H1 (cell line): ENCODE measurements around the gene ADCY3. TPM values are rescaled to one million over a fixed set of nuclear protein-coding genes. Genes with fewer than 3 reads are reported as not detected.
A peak's percentile ranks its signal among the peaks of the same experiment; 100 is the strongest.

Source experiments
- EGR1 ChIP-seq: IDR thresholded peaks from 2 replicates; pipeline ENCODE4 v1.6.1; 2011; ENCODE audit warnings: low read depth, low read length, borderline replicate concordance
- GTF2F1 ChIP-seq: IDR thresholded peaks from 2 replicates; pipeline ENCODE4 v1.6.1; 2012; ENCODE audit warnings: low read depth, low read length, improper control_type of control experiment, borderline replicate concordance
- HDAC6 ChIP-seq: IDR thresholded peaks from one replicate; pipeline ENCODE4 v1.7.1; 2012; ENCODE audit warnings: low read depth, mild to moderate bottlenecking, inconsistent platforms, low read length, moderate library complexity
- KDM5A ChIP-seq: fragments of 200-600 bp; IDR thresholded peaks from 2 replicates; pipeline ENCODE4 v1.7.1; 2012; ENCODE audit warnings: mild to moderate bottlenecking, low read length, inconsistent platforms, mixed read lengths
- POU5F1 ChIP-seq: IDR thresholded peaks from 2 replicates; pipeline ENCODE4 v1.6.1; 2011; ENCODE audit warnings: low read depth, mild to moderate bottlenecking, low read length, moderate library complexity
- SIN3A ChIP-seq, 2 experiments: IDR thresholded peaks in 1 of 2; conservative IDR thresholded peaks in 1 of 2; 2 replicates each; pipeline ENCODE4 v1.6.1; 2011 to 2012; ENCODE audit warnings: low read length in 2 of 2, improper control_type of control experiment in 1 of 2, low read depth in 1 of 2, mild to moderate bottlenecking in 1 of 2
- TCF12 ChIP-seq: IDR thresholded peaks from 2 replicates; pipeline ENCODE4 v1.6.1; 2011; ENCODE audit warnings: low read depth, mild to moderate bottlenecking, low read length
- polyA plus RNA-seq, 7 experiments: library from polyadenylated mRNA; depleted of rRNA in 3 of 7; stranded (reverse) in 5 of 7; unstranded in 2 of 7; fragments of >200 nt in 5 of 7; fragments of 200-250 nt in 2 of 7; gene quantifications; 1 replicate in 5 of 7; 2 replicates in 1 of 7; 4 replicates in 1 of 7; pipeline versions ENCODE4 v1.2.1 to v1.2.3, GENCODE V29; 2011 to 2013; ENCODE audit warnings: missing spikeins in 2 of 7, mixed read lengths in 2 of 7
- total RNA-seq: library from RNA; stranded (reverse); fragmentation: NEBNext Ultra II Directional; extraction: Animal tissue kit (Norgen Biotek cat#: 25700); gene quantifications from 2 replicates; pipeline ENCODE4 v1.2.1, GENCODE V29; 2021
- TF ChIP-seq, protein P1 (sequence below): fragments of 300-600 bp; sonication (generic); IDR thresholded peaks from 2 replicates; pipeline ENCODE4 v1.7.1; 2012; ENCODE audit warnings: low read length, moderate library complexity, mild to moderate bottlenecking, inconsistent platforms; ENCODE audit not compliant: insufficient replicate concordance
- TF ChIP-seq, protein P2 (sequence below): IDR thresholded peaks from 2 replicates; pipeline ENCODE4 v1.6.1; 2012; ENCODE audit warnings: inconsistent platforms

ADCY3 gene
- total and polyA plus RNA-seq, 2 of the 8 experiments (the other 6 are each of a cell fraction or from before 2014, with no cell fraction given) = 45.1 to 52.9 TPM

DNA sequence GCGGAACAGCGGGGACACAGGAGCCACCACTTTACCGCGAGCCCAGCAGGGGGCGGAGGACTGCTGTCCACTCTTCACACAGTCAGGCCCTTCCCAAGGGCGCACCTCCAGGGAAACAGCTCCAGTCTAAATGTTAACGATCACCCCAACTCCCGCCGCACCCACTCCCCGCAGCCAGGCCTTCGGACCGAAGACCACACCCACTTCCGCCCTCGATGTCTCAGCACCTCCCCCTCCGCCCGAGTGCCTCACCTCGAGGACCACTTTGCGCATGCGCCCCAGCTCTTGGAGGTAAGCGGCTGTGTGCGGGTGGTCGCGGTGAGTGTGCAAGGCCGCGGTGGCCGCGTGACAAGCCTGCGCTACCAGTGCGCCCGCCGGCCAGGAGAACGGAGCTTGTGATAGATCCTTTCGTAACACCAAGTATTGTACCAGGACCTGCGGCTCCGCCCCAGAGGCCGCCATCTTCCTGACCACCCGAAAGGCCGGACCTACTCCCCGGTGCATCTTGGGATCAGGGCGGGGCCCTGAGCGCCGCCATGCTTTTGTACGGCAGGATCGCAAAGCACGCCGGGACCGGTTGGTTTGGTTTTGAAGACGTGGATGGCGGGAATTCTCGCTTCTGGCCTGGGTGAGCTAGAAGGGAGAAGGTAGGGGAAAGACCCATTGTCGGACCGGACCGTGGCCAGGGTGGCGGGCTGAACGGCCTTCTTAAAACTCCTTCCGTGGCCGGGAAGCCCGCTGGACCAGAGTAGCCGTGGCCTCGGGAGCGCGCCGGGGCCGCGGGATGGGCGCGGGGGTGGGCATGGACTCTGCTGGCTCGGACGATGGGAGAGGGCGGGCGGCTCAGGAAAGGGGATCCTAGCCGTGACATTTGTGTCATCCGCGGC lies 126.9 kb downstream of the ADCY3 start, which contains the start of the genes CENPO and PTRHD1 (continued):
- TF ChIP-seq, protein P1, sequence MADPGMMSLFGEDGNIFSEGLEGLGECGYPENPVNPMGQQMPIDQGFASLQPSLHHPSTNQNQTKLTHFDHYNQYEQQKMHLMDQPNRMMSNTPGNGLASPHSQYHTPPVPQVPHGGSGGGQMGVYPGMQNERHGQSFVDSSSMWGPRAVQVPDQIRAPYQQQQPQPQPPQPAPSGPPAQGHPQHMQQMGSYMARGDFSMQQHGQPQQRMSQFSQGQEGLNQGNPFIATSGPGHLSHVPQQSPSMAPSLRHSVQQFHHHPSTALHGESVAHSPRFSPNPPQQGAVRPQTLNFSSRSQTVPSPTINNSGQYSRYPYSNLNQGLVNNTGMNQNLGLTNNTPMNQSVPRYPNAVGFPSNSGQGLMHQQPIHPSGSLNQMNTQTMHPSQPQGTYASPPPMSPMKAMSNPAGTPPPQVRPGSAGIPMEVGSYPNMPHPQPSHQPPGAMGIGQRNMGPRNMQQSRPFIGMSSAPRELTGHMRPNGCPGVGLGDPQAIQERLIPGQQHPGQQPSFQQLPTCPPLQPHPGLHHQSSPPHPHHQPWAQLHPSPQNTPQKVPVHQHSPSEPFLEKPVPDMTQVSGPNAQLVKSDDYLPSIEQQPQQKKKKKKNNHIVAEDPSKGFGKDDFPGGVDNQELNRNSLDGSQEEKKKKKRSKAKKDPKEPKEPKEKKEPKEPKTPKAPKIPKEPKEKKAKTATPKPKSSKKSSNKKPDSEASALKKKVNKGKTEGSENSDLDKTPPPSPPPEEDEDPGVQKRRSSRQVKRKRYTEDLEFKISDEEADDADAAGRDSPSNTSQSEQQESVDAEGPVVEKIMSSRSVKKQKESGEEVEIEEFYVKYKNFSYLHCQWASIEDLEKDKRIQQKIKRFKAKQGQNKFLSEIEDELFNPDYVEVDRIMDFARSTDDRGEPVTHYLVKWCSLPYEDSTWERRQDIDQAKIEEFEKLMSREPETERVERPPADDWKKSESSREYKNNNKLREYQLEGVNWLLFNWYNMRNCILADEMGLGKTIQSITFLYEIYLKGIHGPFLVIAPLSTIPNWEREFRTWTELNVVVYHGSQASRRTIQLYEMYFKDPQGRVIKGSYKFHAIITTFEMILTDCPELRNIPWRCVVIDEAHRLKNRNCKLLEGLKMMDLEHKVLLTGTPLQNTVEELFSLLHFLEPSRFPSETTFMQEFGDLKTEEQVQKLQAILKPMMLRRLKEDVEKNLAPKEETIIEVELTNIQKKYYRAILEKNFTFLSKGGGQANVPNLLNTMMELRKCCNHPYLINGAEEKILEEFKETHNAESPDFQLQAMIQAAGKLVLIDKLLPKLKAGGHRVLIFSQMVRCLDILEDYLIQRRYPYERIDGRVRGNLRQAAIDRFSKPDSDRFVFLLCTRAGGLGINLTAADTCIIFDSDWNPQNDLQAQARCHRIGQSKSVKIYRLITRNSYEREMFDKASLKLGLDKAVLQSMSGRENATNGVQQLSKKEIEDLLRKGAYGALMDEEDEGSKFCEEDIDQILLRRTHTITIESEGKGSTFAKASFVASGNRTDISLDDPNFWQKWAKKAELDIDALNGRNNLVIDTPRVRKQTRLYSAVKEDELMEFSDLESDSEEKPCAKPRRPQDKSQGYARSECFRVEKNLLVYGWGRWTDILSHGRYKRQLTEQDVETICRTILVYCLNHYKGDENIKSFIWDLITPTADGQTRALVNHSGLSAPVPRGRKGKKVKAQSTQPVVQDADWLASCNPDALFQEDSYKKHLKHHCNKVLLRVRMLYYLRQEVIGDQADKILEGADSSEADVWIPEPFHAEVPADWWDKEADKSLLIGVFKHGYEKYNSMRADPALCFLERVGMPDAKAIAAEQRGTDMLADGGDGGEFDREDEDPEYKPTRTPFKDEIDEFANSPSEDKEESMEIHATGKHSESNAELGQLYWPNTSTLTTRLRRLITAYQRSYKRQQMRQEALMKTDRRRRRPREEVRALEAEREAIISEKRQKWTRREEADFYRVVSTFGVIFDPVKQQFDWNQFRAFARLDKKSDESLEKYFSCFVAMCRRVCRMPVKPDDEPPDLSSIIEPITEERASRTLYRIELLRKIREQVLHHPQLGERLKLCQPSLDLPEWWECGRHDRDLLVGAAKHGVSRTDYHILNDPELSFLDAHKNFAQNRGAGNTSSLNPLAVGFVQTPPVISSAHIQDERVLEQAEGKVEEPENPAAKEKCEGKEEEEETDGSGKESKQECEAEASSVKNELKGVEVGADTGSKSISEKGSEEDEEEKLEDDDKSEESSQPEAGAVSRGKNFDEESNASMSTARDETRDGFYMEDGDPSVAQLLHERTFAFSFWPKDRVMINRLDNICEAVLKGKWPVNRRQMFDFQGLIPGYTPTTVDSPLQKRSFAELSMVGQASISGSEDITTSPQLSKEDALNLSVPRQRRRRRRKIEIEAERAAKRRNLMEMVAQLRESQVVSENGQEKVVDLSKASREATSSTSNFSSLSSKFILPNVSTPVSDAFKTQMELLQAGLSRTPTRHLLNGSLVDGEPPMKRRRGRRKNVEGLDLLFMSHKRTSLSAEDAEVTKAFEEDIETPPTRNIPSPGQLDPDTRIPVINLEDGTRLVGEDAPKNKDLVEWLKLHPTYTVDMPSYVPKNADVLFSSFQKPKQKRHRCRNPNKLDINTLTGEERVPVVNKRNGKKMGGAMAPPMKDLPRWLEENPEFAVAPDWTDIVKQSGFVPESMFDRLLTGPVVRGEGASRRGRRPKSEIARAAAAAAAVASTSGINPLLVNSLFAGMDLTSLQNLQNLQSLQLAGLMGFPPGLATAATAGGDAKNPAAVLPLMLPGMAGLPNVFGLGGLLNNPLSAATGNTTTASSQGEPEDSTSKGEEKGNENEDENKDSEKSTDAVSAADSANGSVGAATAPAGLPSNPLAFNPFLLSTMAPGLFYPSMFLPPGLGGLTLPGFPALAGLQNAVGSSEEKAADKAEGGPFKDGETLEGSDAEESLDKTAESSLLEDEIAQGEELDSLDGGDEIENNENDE = no peak
- TF ChIP-seq SIN3A (conservative IDR thresholded peaks at IDR 0.05 in 1 of 2, IDR thresholded peaks at IDR 0.05 in 1 of 2; ENCODE audit: low read depth in 1 of 2, low read length in 2 of 2) = peak; percentile 42 to 82; a peak in 2 of 4 replicates
- TF ChIP-seq, protein P2, sequence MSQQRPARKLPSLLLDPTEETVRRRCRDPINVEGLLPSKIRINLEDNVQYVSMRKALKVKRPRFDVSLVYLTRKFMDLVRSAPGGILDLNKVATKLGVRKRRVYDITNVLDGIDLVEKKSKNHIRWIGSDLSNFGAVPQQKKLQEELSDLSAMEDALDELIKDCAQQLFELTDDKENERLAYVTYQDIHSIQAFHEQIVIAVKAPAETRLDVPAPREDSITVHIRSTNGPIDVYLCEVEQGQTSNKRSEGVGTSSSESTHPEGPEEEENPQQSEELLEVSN = peak; percentile 70
- TF ChIP-seq POU5F1 = no peak
- no peak for TF ChIP-seq TCF12
- no peak for TF ChIP-seq HDAC6
- TF ChIP-seq EGR1 = no peak
- 0 out of 2 replicates have a peak, but pooled peaks have one; percentile 39 for TF ChIP-seq KDM5A
- TF ChIP-seq GTF2F1 = peak; percentile 87
